ENCODE results near the gene EME1. TPM values are rescaled to one million over a fixed set of nuclear protein-coding genes. Genes with fewer than 3 reads are reported as not detected.

The EME1 gene
- total and polyA plus RNA-seq, 10 of the 15 experiments (the other 5 are each of a cell fraction or from before 2014, with no cell fraction given): 13.8 to 40.5 (median 22.0) TPM

DNA sequence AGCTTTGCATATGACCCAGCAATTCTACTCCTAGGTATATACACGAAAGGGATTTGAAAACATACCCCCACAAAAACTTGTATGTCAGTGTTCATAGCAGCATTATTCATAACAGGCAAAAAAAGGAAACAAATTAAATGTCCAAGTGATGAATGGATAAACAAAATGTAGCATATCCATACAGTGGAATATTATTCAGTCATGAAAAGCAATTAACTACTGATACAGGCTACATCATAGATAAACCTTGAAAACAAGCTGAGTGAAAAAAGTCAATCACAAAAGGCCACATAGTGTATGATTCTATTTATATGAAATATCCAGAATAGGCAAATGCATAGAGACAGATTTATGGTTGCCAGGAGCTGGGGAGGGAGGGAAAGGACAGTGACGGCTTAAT lies 676 bp downstream of the EME1 start (continued):
- TF ChIP-seq SKIL (IDR thresholded peaks at IDR 0.05; ENCODE audit: low read depth, poor library complexity, severe bottlenecking): no peak

DNA sequence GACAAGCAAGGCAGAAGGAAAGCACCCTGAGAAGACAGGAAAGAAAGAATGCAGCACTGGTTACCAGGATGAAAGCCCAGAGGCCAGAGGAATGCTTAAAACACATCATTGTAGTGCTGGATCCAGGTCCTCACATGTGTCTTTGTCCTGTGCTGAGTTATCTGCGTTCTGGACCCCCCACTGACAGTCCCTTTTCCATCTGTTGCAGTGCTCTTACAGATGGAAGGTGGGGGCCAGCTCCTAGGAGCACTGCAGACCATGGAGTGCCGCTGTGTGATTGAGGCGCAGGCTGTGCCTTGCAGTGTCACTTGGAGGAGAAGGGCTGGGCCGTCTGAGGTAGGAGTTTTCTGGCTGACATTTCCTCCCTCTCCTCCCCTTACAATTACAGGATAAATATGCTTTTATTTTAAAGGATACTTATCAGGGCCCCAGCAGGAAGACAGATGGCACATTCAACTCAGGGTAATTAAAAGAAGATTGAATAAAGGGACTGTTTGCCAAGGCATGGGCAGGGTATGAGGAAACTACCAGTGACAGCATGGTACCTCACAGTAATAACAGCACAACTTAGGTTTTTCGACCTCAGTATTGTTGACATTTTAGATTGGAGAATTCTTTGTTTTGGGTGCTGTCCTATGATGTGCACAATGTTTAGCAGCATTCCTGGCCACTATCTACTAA lies 3.0 kb downstream of the EME1 start:
- Histone ChIP-seq H3K27ac (ENCODE audit: control insufficient read depth, insufficient read depth) (no peak overlapping the region), H3K4me3 (no peak overlapping the region), H4K20me1 (ENCODE audit: control insufficient read depth, insufficient read depth) (no peaks in the 10 kb centered on the region), H3K27me3 (replicated peaks in 1 of 2; ENCODE audit: control insufficient read depth in 2 of 2, insufficient read depth in 2 of 2, low read length in 1 of 2) (no peaks in the 10 kb centered on the region), H3K4me2 (ENCODE audit: control insufficient read depth, insufficient read depth) (no peak overlapping the region), H2AFZ (ENCODE audit: control insufficient read depth, low read depth, low read length) (no peak overlapping the region), H3K4me1 (ENCODE audit: control insufficient read depth, insufficient read depth, low read length) (no peaks in the 10 kb centered on the region; the same call in 1 of the 2 replicates), H3K36me3 (ENCODE audit: control insufficient read depth in 2 of 2, insufficient read depth in 2 of 2, low read length in 1 of 2) (peaks cover 6 to 14% of the 10 kb centered on the region in 2 experiments), H3K79me2 (ENCODE audit: control insufficient read depth, insufficient read depth, low read length) (peaks cover 27% of the 10 kb centered on the region), H3K9me3 (replicated peaks; ENCODE audit: control insufficient read depth, insufficient read depth, low read length) (no peaks in the 10 kb centered on the region), H3K9ac (ENCODE audit: control insufficient read depth, insufficient read depth, low read length) (no peak overlapping the region)
- ChIA-PET POLR2A (interaction anchor here (0.9 kb wide), 1 partner anchor 22 kb away, joined by 3 read pairs; the partner anchor contains the start of gene LRRC59), CTCF (interaction anchor here (0.9 to 5.9 kb wide), 2 partner anchors 14 to 21 kb away, joined by 4 to 48 read pairs; partner anchors contain the start of gene LRRC59), RAD21 (ENCODE audit: unreplicated experiment) (no interaction called here), SMC1A (ENCODE audit: uncharacterized antibody, unreplicated experiment) (interaction anchor here (1.0 kb wide), 1 partner anchor 9 kb away, joined by 3 read pairs; no protein-coding TSS in a partner anchor)
- no peak for TF ChIP-seq ESRRA (IDR thresholded peaks at IDR 0.05; ENCODE audit: low read length)
- BruUV-seq (replicated peaks): no TSS peak
- 81% methylated on average over 5 of the region's 5 CpGs for WGBS (ENCODE audit: insufficient coverage, insufficient replicate concordance, low lambda C conversion rate, missing lambda C conversion rate)
- intact Hi-C loops (cut with micrococcal nuclease; ENCODE audit: unreplicated experiment): no loop called here
- no peak for FAIRE-seq
- in situ Hi-C loops (cut with MboI): no loop called here
- no peak for ATAC-seq
- DNase-seq (ENCODE audit: low read depth, low spot score): no peak

All from GM12878 (cell line).